Activated naive CD4-positive, alpha-beta T cell treated with anti-CD3 and anti-CD28 coated beads, Interleukin-2, amount 50 U/mL, for 24 hours (primary cell): ENCODE measurements around the gene FHL2.

Source experiments
- H3K27ac Mint-ChIP-seq: one replicate; pipeline ENCODE4 v1.8.0; 2021; ENCODE audit warnings: mild to moderate bottlenecking, mixed read lengths
- H3K27me3 Mint-ChIP-seq: one replicate; pipeline ENCODE4 v1.8.0; 2021; ENCODE audit warnings: mixed read lengths
- H3K36me3 Mint-ChIP-seq: one replicate; pipeline ENCODE4 v1.8.0; 2021; ENCODE audit warnings: mixed read lengths
- H3K4me1 Mint-ChIP-seq: one replicate; pipeline ENCODE4 v1.8.0; 2021; ENCODE audit warnings: mixed read lengths
- H3K4me3 Mint-ChIP-seq: one replicate; pipeline ENCODE4 v1.8.0; 2021; ENCODE audit warnings: mild to moderate bottlenecking, mixed read lengths
- H3K9me3 Mint-ChIP-seq: one replicate; pipeline ENCODE4 v1.8.0; 2021; ENCODE audit warnings: mixed read lengths

The FHL2 gene

DNA sequence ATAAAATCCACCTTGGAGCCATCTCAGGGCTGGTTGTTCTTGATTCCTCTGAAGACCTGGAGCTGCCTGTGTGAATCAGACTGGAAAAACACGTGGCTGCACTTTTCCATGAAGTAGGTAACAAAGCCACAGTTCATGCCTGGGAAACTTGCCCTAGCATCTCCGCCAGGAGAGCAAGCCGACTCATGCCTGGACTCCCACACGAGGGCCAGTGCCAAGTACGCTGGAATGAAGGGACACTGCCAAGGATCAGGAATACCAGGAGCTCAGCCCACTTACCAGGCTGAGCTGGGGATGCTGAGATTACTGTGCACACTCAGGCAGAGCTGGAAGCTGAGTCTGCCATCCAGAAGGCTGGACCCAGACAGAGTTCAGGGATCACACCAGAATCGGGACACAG lies 10.9 kb upstream of the FHL2 start:
- Mint-ChIP-seq H3K27me3 (peaks cover 1% of the 10 kb centered on the region), H3K4me3 (no peak overlapping the region), H3K27ac (no peak overlapping the region), H3K36me3 (no peaks in the 10 kb centered on the region), H3K9me3 (no peaks in the 10 kb centered on the region), H3K4me1 (peaks cover 7% of the 10 kb centered on the region)

DNA sequence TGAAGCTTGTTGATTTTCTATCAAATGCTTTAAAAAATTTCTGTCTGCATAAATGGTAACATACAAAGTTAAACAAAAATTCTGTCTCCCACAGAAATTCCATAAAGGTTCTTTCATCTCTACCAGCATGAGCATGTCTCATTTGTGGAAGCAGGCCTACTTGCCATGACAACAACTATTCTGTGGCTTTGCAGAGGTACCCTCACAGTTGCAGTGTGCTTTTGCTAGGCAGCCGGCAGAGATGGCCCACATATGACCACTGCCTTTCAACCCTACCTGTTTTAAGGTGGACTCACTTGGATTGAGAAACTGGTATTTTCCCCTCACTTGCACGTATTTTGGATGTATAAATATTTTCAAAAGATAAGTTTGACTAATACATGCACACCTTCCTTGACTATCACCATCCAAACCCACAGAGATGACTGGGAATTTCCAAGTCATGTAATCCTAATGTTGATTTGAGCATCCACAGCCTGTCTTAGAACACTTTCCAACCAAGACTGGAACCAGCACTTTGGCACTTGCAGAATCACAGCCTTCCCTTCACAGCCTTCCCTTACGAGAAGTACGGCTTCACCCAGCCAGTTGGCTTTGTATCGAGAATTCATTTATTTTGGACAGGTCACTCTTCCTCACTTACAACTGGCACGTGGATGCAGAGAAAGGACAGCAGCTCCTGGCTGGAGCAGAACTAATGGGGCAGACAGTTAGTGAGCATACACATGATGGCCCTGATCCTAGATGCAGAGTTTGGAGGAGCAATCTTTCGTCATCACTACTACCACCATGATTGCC lies 9.3 kb upstream of the FHL2 start:
- no peak overlapping the region for H3K27ac Mint-ChIP-seq
- H3K4me3 Mint-ChIP-seq: no peak overlapping the region
- H3K9me3 Mint-ChIP-seq: no peaks in the 10 kb centered on the region
- peaks cover 4% of the 10 kb centered on the region for H3K27me3 Mint-ChIP-seq
- no peaks in the 10 kb centered on the region for H3K36me3 Mint-ChIP-seq
- H3K4me1 Mint-ChIP-seq: peaks cover 7% of the 10 kb centered on the region

DNA sequence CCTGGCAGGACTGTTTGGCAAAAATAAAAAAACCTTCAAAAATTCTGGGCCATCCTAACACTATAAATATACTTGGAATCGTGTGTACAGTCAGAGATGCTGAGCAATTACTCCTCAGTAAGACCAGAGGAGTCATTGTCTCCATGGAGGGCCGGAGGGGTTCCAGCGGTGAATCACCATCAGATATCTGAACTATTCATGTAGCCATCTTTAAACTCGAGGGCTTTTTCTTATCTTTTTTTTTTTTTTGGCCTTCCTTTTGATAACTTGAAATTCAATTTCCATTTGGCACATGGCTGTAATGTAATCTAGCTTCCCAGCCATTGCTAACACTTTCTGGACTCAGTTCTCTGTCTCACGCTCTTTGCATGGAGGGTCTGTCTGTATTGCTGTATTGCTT lies 7.4 kb upstream of the FHL2 start:
- Mint-ChIP-seq H3K4me1 (no peaks in the 10 kb centered on the region), H3K4me3 (no peak overlapping the region), H3K27ac (no peak overlapping the region), H3K27me3 (peaks cover 4% of the 10 kb centered on the region), H3K9me3 (no peaks in the 10 kb centered on the region), H3K36me3 (no peaks in the 10 kb centered on the region)

DNA sequence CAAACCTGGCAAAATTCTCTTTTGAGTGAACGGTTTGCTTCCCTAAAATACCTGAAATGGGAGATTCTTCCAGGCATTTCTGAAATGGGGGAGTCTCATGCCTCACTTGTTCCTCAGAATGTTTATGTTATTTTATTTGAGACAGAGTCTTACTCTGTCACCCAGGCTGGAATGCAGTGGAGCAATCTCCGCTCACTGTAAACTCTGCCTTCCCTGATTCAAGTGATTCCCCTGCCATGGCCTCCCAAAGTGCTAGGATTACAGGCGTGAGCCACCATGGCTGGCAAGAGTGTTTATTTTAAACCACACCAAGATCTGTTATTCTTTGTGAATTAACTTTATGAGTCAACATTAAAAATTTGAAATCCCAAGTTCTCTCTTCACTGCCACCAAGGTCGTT lies 6.4 kb upstream of the FHL2 start:
- no peak overlapping the region for H3K4me3 Mint-ChIP-seq
- no peaks in the 10 kb centered on the region for H3K4me1 Mint-ChIP-seq
- no peaks in the 10 kb centered on the region for H3K36me3 Mint-ChIP-seq
- H3K27me3 Mint-ChIP-seq: peaks cover 4% of the 10 kb centered on the region
- H3K27ac Mint-ChIP-seq: no peak overlapping the region
- H3K9me3 Mint-ChIP-seq: no peaks in the 10 kb centered on the region

DNA sequence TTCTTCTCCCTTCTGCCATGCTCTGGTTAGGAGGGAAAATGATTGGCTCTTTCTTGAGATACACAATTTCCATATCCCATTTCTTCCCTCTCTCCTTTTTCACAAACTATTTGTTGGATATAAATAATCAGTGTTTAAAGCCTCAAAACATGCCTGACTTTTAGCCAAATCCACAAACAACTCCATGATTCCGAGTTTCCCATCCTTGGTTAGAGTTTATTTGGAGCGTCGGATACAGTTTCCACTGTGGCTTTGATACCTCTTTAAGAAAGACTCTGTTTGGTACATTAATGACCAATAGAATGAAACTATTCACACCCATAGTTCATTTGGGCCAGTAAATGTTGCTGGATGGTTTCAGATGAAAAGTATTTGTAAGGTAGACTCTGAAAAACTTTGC lies 5.9 kb upstream of the FHL2 start:
- no peaks in the 10 kb centered on the region for H3K36me3 Mint-ChIP-seq
- H3K4me1 Mint-ChIP-seq: no peaks in the 10 kb centered on the region
- H3K27ac Mint-ChIP-seq: no peak overlapping the region
- H3K27me3 Mint-ChIP-seq: peaks cover 7% of the 10 kb centered on the region
- H3K4me3 Mint-ChIP-seq: no peak overlapping the region
- H3K9me3 Mint-ChIP-seq: no peaks in the 10 kb centered on the region

DNA sequence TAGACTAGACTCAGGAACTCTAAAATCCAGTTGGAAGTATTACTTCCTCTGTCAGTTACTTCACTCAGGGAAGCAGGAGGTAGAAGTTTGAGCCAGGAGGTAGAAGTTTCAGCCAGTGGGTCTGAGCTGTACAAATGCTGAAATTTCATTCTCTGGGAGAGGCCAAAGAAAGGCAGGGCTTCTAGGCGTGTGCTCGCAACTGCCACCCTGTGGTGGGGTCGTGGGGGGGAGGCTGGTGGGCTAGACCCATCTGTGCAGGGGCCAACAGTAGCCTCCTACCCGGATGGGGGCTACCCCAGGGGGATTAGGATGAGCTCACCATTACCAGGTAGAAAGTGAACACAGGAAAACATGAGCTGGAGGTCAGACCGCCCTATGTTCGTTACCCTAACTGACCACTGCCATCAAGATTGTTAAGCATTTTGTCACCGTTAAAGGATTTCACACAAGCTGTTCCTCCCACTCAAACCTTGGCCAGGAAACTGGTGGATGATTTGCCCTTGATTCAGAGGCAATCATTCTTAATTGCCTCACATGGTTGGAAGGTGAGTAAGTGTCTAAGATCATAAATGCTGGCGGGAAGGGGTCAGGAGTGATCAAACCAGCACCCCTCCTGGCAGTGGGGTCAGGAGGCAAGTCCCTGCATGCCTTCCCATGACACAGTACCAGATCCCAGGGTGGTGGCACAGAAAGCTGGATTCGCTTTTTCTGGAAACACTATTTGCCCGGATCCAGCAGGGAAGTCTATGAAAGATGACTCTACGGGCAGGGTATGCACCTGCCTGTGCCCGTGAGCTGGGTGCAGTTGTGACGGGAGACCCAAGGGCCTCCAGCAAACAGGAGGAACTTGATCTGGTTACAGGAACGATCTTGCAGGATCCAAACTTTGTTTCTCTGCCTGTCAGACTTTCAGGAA lies 5.2 kb upstream of the FHL2 start:
- H3K27ac Mint-ChIP-seq: no peak overlapping the region
- peaks cover 11% of the 10 kb centered on the region for H3K27me3 Mint-ChIP-seq
- H3K36me3 Mint-ChIP-seq: no peaks in the 10 kb centered on the region
- no peaks in the 10 kb centered on the region for H3K9me3 Mint-ChIP-seq
- H3K4me3 Mint-ChIP-seq: no peak overlapping the region
- peaks cover 3% of the 10 kb centered on the region for H3K4me1 Mint-ChIP-seq

DNA sequence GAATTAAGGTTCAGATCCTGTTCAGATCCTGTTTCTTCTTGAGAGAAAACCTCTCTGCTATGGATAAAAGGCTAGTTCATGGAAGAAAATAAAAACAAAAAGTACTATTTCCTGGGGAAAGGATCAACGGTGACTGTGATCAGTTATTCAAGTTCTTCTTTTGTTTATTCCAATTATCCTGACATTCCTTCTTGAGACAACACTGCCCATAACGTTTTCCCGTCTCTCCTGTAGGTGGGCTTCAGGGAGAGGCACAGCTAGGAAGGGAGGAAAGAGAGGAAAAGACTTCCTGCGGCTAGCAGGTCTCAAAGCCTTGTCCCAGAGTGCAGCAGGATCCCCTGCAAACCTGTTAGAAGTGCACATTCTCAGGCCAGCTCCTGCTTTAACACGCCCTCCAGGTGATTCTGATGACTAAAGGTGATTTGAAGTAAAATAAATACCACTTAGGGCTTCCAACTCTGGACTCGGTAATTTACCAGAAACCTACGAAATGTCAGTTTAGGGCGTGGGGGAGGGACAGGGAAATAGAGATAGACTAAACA lies 4.5 kb upstream of the FHL2 start:
- Mint-ChIP-seq H3K27me3 (peaks cover 11% of the 10 kb centered on the region), H3K4me3 (no peak overlapping the region), H3K4me1 (peaks cover 3% of the 10 kb centered on the region), H3K27ac (no peak overlapping the region), H3K9me3 (no peaks in the 10 kb centered on the region), H3K36me3 (no peaks in the 10 kb centered on the region)

DNA sequence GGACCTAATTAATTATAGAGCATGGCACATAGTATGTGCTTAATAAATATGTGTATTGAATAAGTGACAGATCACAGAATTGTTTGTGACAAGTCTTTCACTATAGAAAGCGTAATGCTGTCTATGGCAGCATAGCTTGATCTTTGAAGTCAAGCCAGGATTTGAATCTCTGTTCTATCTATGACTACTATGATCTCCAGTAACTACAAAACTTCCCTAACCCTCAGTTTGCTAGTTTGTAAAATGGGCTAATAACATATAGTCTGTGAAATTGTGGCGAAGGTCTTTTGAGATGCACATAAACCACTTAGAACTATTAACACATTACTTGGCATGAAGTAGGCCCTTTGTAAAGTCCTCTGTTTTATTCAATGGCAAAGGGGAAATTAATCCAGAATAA lies 4.0 kb upstream of the FHL2 start:
- H3K36me3 Mint-ChIP-seq: no peaks in the 10 kb centered on the region
- no peaks in the 10 kb centered on the region for H3K9me3 Mint-ChIP-seq
- no peak overlapping the region for H3K4me3 Mint-ChIP-seq
- H3K27ac Mint-ChIP-seq: no peak overlapping the region
- H3K4me1 Mint-ChIP-seq: peaks cover 8% of the 10 kb centered on the region
- H3K27me3 Mint-ChIP-seq: peaks cover 13% of the 10 kb centered on the region

DNA sequence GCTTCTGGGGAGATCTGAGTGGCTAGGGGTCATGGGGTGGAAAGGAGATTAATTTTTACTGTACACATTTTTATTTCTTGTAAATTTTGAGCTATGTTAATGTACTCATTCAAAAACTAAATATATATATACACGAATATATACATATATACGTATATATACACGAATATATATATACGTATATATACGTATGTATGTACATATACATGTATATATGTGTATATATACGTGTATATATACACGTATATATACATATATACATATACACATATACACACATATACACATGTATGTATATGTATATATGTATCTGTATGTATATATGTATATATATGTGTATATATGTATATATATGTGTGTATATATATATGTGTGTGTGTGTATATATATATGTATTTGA lies 3.0 kb upstream of the FHL2 start:
- peaks cover 13% of the 10 kb centered on the region for H3K27me3 Mint-ChIP-seq
- H3K36me3 Mint-ChIP-seq: no peaks in the 10 kb centered on the region
- no peak overlapping the region for H3K4me3 Mint-ChIP-seq
- no peak overlapping the region for H3K27ac Mint-ChIP-seq
- no peaks in the 10 kb centered on the region for H3K9me3 Mint-ChIP-seq
- peaks cover 14% of the 10 kb centered on the region for H3K4me1 Mint-ChIP-seq

DNA sequence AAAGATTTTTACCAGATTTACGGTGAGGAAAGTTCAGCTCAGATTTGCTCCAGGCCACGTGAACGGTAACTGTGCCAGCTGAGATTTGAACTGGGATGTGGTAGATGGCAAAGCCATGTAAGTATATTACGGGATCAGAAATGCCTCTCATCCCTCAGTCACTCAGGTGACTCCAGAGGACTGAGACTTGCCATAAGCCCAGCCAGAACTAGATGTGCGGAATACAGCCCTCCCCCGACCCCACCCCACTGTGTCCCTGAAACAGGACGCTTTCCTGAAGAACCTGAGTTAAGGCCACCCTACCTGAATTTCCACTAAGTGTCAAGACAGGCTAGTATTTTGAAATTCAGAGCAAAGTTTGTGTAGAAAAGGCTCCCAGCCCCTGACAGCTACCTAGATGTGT lies 1.3 kb upstream of the FHL2 start:
- Mint-ChIP-seq H3K36me3 (no peaks in the 10 kb centered on the region), H3K4me1 (peaks cover 24% of the 10 kb centered on the region), H3K9me3 (no peaks in the 10 kb centered on the region), H3K27ac (no peak overlapping the region), H3K4me3 (peak overlapping the region; percentile 26), H3K27me3 (peaks cover 13% of the 10 kb centered on the region)

DNA sequence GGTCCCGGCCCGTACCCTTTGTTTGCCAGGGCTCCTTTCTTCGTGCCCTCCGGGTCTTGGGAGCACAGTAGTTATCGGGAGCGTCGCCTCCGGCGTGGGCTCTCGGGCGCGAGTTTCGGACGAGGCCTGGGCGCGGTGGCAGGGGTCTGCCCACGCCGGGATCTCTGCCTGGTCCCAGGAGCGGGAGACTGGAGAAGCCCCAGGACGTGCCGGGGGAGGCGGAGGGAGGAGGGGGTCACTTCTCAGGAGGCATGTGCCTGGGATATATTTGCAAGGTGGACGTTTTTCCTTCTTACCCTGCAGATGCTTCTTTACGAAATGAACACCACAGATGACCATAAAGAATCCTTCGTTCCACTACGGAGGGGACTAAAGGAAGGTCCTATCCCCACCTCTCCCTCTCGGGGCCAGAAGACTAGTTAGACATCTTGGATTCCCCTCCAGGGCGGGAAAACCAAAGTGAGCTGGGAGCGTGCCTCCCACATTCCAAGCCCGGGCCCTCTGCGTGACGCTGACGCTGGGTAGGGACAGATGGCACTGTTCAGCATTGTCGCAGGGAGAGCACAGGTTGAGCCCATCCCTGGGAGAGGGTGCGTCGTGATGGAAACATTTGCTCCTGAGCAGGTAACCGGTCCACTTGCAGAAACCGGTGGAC lies 483 bp upstream of the FHL2 start:
- Mint-ChIP-seq H3K27me3 (peaks cover 13% of the 10 kb centered on the region), H3K9me3 (no peaks in the 10 kb centered on the region), H3K4me1 (peaks cover 24% of the 10 kb centered on the region)

DNA sequence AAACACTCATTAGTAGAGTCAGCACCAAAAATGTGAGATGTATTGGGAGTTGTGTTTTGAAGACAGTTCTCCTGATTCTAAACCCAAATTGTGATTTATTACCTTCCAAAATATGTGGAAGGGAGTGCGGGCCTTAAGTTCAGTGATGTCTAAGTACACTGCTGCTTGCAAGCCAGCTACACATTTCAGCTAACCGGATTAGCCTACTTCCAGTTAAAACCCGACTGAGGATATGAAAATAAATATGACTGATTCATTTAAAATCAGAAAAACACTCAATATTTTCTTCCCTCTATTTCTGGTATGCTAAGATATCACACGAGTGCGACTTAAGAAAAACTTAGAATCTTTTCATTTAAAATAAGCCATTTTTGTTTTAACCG lies 907 bp downstream of the FHL2 start:
- H3K4me1 Mint-ChIP-seq: peaks cover 24% of the 10 kb centered on the region
- peak overlapping the region; percentile 86 for H3K27ac Mint-ChIP-seq
- H3K4me3 Mint-ChIP-seq: peak overlapping the region; percentile 92
- no peaks in the 10 kb centered on the region for H3K9me3 Mint-ChIP-seq
- H3K27me3 Mint-ChIP-seq: peaks cover 10% of the 10 kb centered on the region
- H3K36me3 Mint-ChIP-seq: no peaks in the 10 kb centered on the region

More for the DNA sequence above, 483 bp upstream of the FHL2 start:
- Mint-ChIP-seq H3K36me3 (no peaks in the 10 kb centered on the region), H3K27ac (no peak overlapping the region), H3K4me3 (peak overlapping the region; percentile 26)

DNA sequence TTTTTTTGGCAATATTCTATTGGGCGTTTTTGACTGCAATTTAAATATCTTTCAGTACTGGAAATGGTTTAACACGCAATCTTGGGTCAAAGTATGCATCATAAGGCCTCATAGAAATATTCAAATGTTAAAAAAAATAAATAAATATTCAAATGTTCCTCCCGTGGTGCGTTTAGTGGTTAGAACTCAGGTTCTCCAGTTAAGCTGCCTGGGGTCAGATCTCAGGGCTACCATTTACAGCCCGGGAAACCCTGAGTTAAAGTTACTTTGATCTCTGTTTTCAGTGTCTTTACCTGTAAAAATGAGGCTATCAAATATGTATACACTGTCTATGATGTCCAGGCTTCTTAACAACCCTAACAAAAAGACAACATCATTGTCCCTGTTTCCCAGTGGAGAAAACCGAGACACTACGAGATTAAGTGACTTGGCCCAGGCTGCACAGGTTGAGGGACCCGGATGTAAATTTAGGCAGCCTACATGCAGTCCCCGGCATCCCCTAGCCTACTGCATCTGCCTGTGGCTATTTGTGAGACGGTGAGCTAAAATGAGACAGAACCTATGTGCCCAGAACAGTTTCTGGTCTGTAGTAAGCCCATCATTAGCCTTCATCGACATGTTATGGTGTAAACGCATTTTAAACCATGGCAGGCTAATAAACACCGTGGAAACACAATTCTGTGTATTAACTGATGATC lies 1.7 kb downstream of the FHL2 start:
- peaks cover 10% of the 10 kb centered on the region for H3K27me3 Mint-ChIP-seq
- no peaks in the 10 kb centered on the region for H3K9me3 Mint-ChIP-seq
- H3K27ac Mint-ChIP-seq: peak overlapping the region; percentile 12
- H3K4me1 Mint-ChIP-seq: peaks cover 27% of the 10 kb centered on the region
- H3K36me3 Mint-ChIP-seq: no peaks in the 10 kb centered on the region
- H3K4me3 Mint-ChIP-seq: peak overlapping the region; percentile 92

DNA sequence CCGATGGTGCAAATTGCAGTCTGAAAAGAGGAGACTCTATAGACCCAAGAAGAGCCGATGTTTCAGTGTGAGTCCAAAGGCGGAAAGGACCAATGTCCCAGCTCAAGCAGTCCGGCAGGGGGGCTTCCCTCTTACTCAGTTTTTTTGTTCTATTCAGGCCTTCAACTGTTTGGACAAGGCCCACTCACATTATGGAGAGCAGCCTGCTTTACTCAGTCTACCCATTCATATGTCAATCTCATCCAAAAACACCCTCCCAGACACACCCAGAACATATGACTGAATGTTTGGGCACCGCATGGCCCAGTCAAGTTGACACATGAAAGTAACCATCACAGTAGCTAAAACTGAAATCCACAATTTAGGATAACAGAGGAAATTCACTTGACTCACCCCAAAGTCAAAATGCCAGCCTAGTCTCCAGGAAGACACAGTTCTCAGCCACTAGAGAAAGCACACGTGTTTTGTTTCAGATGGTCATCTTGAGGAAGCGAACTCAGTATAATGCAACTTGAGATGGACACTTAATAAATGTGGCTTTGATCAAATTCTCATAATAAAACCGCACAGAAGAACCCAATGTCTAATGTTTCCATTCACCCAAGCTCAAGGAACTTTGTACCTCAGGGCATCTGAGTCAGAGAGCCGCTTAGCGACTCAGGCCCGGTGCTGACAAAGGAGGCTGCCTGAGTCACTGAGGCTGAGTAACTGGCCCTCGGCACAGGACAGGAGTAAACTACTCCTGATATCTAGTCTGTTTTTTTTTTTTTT lies 2.4 kb downstream of the FHL2 start:
- H3K4me3 Mint-ChIP-seq: no peak overlapping the region
- H3K36me3 Mint-ChIP-seq: no peaks in the 10 kb centered on the region
- no peaks in the 10 kb centered on the region for H3K9me3 Mint-ChIP-seq
- H3K27ac Mint-ChIP-seq: peak overlapping the region; percentile 43
- H3K4me1 Mint-ChIP-seq: peaks cover 27% of the 10 kb centered on the region
- peaks cover 10% of the 10 kb centered on the region for H3K27me3 Mint-ChIP-seq
